ENCODE results near the gene LINGO4. TPM values are rescaled to one million over a fixed set of nuclear protein-coding genes. Genes with fewer than 3 reads are reported as not detected.
A peak's percentile ranks its signal among the peaks of the same experiment; 100 is the strongest.

LINGO4 gene
- total and polyA plus RNA-seq, 2 donors (not counting 1 experiment from before 2014, with no cell fraction given), result not detected

DNA sequence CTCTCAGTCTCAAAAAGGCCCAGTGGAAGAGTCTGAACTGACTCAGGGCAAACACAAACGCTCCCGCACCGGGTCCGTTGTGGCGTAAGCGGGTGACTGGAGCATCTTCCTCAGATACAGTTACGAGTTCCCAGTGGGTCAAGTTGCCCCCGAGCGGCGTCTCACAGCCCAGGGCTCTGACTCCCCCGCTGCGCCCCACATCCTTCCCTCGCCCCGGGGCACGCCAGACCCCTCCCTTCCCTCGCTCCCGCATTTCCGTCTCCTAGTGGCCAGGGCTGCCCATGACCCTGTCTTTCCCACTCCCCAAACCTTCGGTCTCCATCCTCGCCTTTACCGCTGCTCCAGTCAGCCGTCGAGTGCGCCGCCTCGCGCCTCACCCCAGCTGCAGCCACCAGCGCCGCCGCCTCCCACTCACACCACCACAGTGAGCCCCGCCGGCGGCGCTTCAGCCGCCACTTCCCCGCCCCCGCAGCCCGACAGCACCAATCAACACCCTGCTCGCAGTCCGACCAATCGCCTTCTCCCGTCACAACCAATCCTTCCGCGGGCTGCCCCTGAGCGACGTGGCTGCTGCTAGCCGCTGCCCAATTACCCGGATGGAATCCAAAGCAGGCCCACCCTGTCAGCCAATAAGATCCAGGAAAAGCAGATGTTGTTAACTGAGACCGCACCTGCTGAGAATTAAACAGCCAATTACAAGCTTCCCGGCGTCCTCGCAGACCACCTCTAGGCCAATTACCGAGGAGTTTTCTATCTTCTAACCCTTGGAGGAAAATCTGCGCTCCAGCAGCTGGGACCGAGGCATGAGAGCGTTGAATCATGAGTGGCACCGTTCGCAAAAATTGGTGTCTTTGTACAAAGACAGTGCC lies 14.9 kb downstream of the LINGO4 start, which contains the start of gene TDRKH:
Gene TDRKH (minus strand): TSS at position 430 of the 869 bp plus-strand sequence. CDS start 7,478 bp downstream, outside the sequence.
- CTCF ChIA-PET, result interaction anchor here (0.7 to 2.3 kb wide), 5 partner anchors 11 to 46 kb away, joined by 3 to 11 read pairs (median 3); partner anchors contain the start of genes MRPL9 and RORC
- peaks cover 26% of the 10 kb centered on the region for H3K4me1 Mint-ChIP-seq
- TF ChIP-seq EZH2 (IDR thresholded peaks at IDR 0.05; ENCODE audit: borderline replicate concordance, insufficient read depth, low read depth, low read length, poor library complexity, severe bottlenecking), result peak; percentile 88
- TF ChIP-seq, protein P1, sequence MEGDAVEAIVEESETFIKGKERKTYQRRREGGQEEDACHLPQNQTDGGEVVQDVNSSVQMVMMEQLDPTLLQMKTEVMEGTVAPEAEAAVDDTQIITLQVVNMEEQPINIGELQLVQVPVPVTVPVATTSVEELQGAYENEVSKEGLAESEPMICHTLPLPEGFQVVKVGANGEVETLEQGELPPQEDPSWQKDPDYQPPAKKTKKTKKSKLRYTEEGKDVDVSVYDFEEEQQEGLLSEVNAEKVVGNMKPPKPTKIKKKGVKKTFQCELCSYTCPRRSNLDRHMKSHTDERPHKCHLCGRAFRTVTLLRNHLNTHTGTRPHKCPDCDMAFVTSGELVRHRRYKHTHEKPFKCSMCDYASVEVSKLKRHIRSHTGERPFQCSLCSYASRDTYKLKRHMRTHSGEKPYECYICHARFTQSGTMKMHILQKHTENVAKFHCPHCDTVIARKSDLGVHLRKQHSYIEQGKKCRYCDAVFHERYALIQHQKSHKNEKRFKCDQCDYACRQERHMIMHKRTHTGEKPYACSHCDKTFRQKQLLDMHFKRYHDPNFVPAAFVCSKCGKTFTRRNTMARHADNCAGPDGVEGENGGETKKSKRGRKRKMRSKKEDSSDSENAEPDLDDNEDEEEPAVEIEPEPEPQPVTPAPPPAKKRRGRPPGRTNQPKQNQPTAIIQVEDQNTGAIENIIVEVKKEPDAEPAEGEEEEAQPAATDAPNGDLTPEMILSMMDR (IDR thresholded peaks at IDR 0.05), result peak; percentile 14
- DNase-seq, result peak; percentile 99
- 1% methylated on average over 58 of the region's 58 CpGs for WGBS (ENCODE audit: insufficient coverage)
- POLR2A ChIA-PET, result interaction anchor here (0.6 to 1.8 kb wide), 5 partner anchors 27 to 242 kb away, joined by 3 to 13 read pairs (median 3); partner anchors contain the start of genes MRPL9, RIIAD1 and SNX27
- Histone ChIP-seq H2AFZ (ENCODE audit: insufficient read depth, low read depth, low read length, poor library complexity, severe bottlenecking) (peak within 1 kb of the TSS; percentile 97), H3K4me3 (ENCODE audit: control extremely low read depth in 1 of 5, extremely low read depth in 1 of 5, insufficient read depth in 1 of 5, low read depth in 2 of 5, low read length in 4 of 5) (peak within 1 kb of the TSS; percentile 72 to 97 (median 91)), H4K20me1 (ENCODE audit: control insufficient read depth, insufficient read depth, low read length, poor library complexity, severe bottlenecking) (no peaks in the 10 kb centered on the region), H3K4me2 (replicated peaks; ENCODE audit: low read depth, low read length, poor library complexity, severe bottlenecking) (peak within 1 kb of the TSS; percentile 84), H3K27ac (ENCODE audit: low read length in 2 of 2) (peak within 1 kb of the TSS; percentile 15 to 67), H3K27me3 (replicated peaks in 1 of 4; ENCODE audit: control extremely low read depth in 1 of 4, control insufficient read depth in 3 of 4, insufficient read depth in 4 of 4, low read length in 3 of 4) (no peaks in the 10 kb centered on the region), H3K79me2 (ENCODE audit: control insufficient read depth, insufficient read depth, low read length) (peaks cover 3% of the 10 kb centered on the region), H3K9me3 (ENCODE audit: control extremely low read depth in 1 of 3, control insufficient read depth in 2 of 3, insufficient read depth in 1 of 3, low read length in 2 of 3) (no peaks in the 10 kb centered on the region), H3K36me3 (replicated peaks in 1 of 2; ENCODE audit: control extremely low read depth in 1 of 2, control insufficient read depth in 1 of 2, extremely low read depth in 1 of 2, insufficient read depth in 2 of 2, low read length in 1 of 2) (no peaks in the 10 kb centered on the region), H3K9ac (ENCODE audit: low read length) (peak within 1 kb of the TSS; percentile 88), H3K4me1 (ENCODE audit: control insufficient read depth in 2 of 2, insufficient read depth in 2 of 2, low read length in 2 of 2) (peaks cover 9 to 10% of the 10 kb centered on the region in 2 donors)
- no peaks in the 10 kb centered on the region for H3K27me3 Mint-ChIP-seq
- peak within 1 kb of the TSS; percentile 89 for H3K27ac Mint-ChIP-seq
- peak within 1 kb of the TSS; percentile 96 for H3K4me3 Mint-ChIP-seq
- H3K9me3 Mint-ChIP-seq (ENCODE audit: insufficient read depth), result no peaks in the 10 kb centered on the region
- intact Hi-C loops (cut with micrococcal nuclease), result loop anchor here (1.0 to 5.0 kb wide), 9 partner anchors 27 to 331 kb away; partner anchors contain the start of genes CGN, MRPL9, POGZ and RIIAD1
- peak; percentile 93 for ATAC-seq (ENCODE audit: low read depth)

Data from B cell (primary cell).